Activated CD8-positive, alpha-beta memory T cell treated with anti-CD3 and anti-CD28 coated beads, Interleukin-2, amount 10 ng/mL, durations not matched to agents 7 days and 5 days (primary cell): ENCODE measurements around the gene PIK3C2B. TPM values are rescaled to one million over a fixed set of nuclear protein-coding genes. Genes with fewer than 3 reads are reported as not detected.
"Not testable (repeated sequence)": the region's sequence is repeated elsewhere in the genome, so short reads cannot be mapped to it uniquely, and the experiment has no call there.

Experiments used
- ATAC-seq: fragments of 150-1000 bp; cut with Tn5 transposase; one replicate; pipeline ENCODE4 v1.10.0; 2021; ENCODE audit warnings: moderate library complexity
- CTCF ChIA-PET: fragments of 350-600 bp; sonication (Branson Sonifier 250); formaldehyde crosslinking; loops from one replicate; lab custom pipeline; 2021; ENCODE audit warnings: antibody characterized with exemption; lab: Charles Lee
- DNase-seq: peaks from one replicate; pipeline ENCODE4 v3.0.0-alpha.2; 2020
- H3K27ac Mint-ChIP-seq: one replicate; pipeline ENCODE4 v1.8.0; 2021; ENCODE audit warnings: mild to moderate bottlenecking, mixed read lengths
- H3K27me3 Mint-ChIP-seq: one replicate; pipeline ENCODE4 v1.8.0; 2021; ENCODE audit warnings: mixed read lengths
- H3K36me3 Mint-ChIP-seq: one replicate; pipeline ENCODE4 v1.8.0; 2021; ENCODE audit warnings: mild to moderate bottlenecking, mixed read lengths
- H3K4me1 Mint-ChIP-seq: one replicate; pipeline ENCODE4 v1.8.0; 2021; ENCODE audit warnings: mixed read lengths
- H3K4me3 Mint-ChIP-seq: one replicate; pipeline ENCODE4 v1.8.0; 2021; ENCODE audit warnings: mild to moderate bottlenecking, moderate library complexity, mixed read lengths
- H3K9me3 Mint-ChIP-seq: one replicate; pipeline ENCODE4 v1.8.0; 2022; ENCODE audit warnings: low read depth, mixed read lengths
- total RNA-seq, 2 experiments: library from RNA; stranded (reverse); gene quantifications; one replicate each; pipeline ENCODE4 v1.2.3, GENCODE V29; 2021

PIK3C2B gene
- total RNA-seq, 2 experiments from 2014 or later = 21.6 to 26.0 TPM

- Mint-ChIP-seq H3K4me3 (no peak overlapping the region), H3K27ac (peak overlapping the region; percentile 60), H3K36me3 (no peaks in the 10 kb centered on the region), H3K9me3 (no peaks in the 10 kb centered on the region), H3K27me3 (no peaks in the 10 kb centered on the region), H3K4me1 (peaks cover 32% of the 10 kb centered on the region)
- DNase-seq = no peak
- no peak for ATAC-seq
- CTCF ChIA-PET = interaction anchor here (0.5 to 18.4 kb wide), 27 partner anchors 9 to 341 kb away, joined by 3 to 918 read pairs (median 5); partner anchors contain the start of genes MDM4 and PIK3C2B
Observed at GRCh38 chr1:204503122-204503912, 8.7 kb upstream of the PIK3C2B start.

- Mint-ChIP-seq H3K4me1 (peaks cover 27% of the 10 kb centered on the region), H3K27ac (no peak overlapping the region), H3K4me3 (no peak overlapping the region), H3K36me3 (no peaks in the 10 kb centered on the region), H3K27me3 (no peaks in the 10 kb centered on the region), H3K9me3 (no peaks in the 10 kb centered on the region)
- DNase-seq (no peak), ATAC-seq (no peak)
- CTCF ChIA-PET = interaction anchor here (0.9 to 18.4 kb wide), 15 partner anchors 9 to 305 kb away, joined by 3 to 918 read pairs (median 9); partner anchors contain the start of gene PIK3C2B
Observed at GRCh38 chr1:204502241-204502640, 7.6 kb upstream of the PIK3C2B start.

- no peaks in the 10 kb centered on the region for H3K9me3 Mint-ChIP-seq
- H3K27ac Mint-ChIP-seq = no peak overlapping the region
Observed at GRCh38 chr1:204499511-204500468, 5.2 kb upstream of the PIK3C2B start.

GRCh38 chr1:204498981-204499380 lies 4.4 kb upstream of the PIK3C2B start:
- ATAC-seq (no peak), DNase-seq (no peak)
- CTCF ChIA-PET = interaction anchor here (1.1 to 18.4 kb wide), 4 partner anchors 59 to 308 kb away, joined by 3 to 918 read pairs (median 4); no protein-coding TSS in a partner anchor
- Mint-ChIP-seq H3K27me3 (no peaks in the 10 kb centered on the region), H3K27ac (no peak overlapping the region), H3K4me1 (peaks cover 26% of the 10 kb centered on the region), H3K4me3 (no peak overlapping the region), H3K36me3 (no peaks in the 10 kb centered on the region), H3K9me3 (no peaks in the 10 kb centered on the region)

More at GRCh38 chr1:204499511-204500468, 5.2 kb upstream of the PIK3C2B start:
- Mint-ChIP-seq H3K4me1 (peaks cover 30% of the 10 kb centered on the region), H3K27me3 (no peaks in the 10 kb centered on the region), H3K36me3 (no peaks in the 10 kb centered on the region), H3K4me3 (no peak overlapping the region)
- no peak for DNase-seq
- ATAC-seq = no peak
- CTCF ChIA-PET = interaction anchor here (0.9 to 18.4 kb wide), 4 partner anchors 26 to 307 kb away, joined by 3 to 918 read pairs (median 8); no protein-coding TSS in a partner anchor

- no peak for ATAC-seq
- CTCF ChIA-PET = interaction anchor here (1.0 to 18.4 kb wide), 9 partner anchors 10 to 311 kb away, joined by 4 to 918 read pairs (median 10); partner anchors contain the start of gene MDM4
- Mint-ChIP-seq H3K4me1 (peaks cover 41% of the 10 kb centered on the region), H3K4me3 (peak overlapping the region; percentile 77), H3K27me3 (no peaks in the 10 kb centered on the region), H3K27ac (peak overlapping the region; percentile 61), H3K9me3 (no peaks in the 10 kb centered on the region), H3K36me3 (no peaks in the 10 kb centered on the region)
- DNase-seq = no peak
Observed at GRCh38 chr1:204495777-204496176, 1.2 kb upstream of the PIK3C2B start.

- ATAC-seq = peak; percentile 35
- no peaks in the 10 kb centered on the region for H3K9me3 Mint-ChIP-seq
- DNase-seq = no peak
- peak overlapping the region; percentile 86 for H3K27ac Mint-ChIP-seq
- H3K27me3 Mint-ChIP-seq = no peaks in the 10 kb centered on the region
- H3K4me3 Mint-ChIP-seq = peak overlapping the region; percentile 77
- H3K36me3 Mint-ChIP-seq = no peaks in the 10 kb centered on the region
- peaks cover 44% of the 10 kb centered on the region for H3K4me1 Mint-ChIP-seq
- CTCF ChIA-PET = interaction anchor here (1.0 to 18.4 kb wide), 16 partner anchors 8 to 312 kb away, joined by 3 to 918 read pairs (median 6); partner anchors contain the start of gene MDM4
Observed at GRCh38 chr1:204495078-204495753, 611 bp upstream of the PIK3C2B start.

GRCh38 chr1:204493984-204494280 lies 673 bp downstream of the PIK3C2B start:
- Mint-ChIP-seq H3K4me3 (peak overlapping the region; percentile 77), H3K27me3 (no peaks in the 10 kb centered on the region), H3K27ac (peak overlapping the region; percentile 86), H3K4me1 (peaks cover 42% of the 10 kb centered on the region), H3K36me3 (peaks cover 6% of the 10 kb centered on the region), H3K9me3 (no peaks in the 10 kb centered on the region)
- CTCF ChIA-PET = interaction anchor here (0.7 to 18.4 kb wide), 21 partner anchors 9 to 313 kb away, joined by 3 to 918 read pairs (median 6); partner anchors contain the start of gene MDM4
- peak; percentile 59 for ATAC-seq
- peak; percentile 77 for DNase-seq

GRCh38 chr1:204493145-204493983 lies 1.2 kb downstream of the PIK3C2B start:
- Mint-ChIP-seq H3K4me1 (peaks cover 46% of the 10 kb centered on the region), H3K4me3 (peak overlapping the region; percentile 77), H3K27ac (peak overlapping the region; percentile 86), H3K27me3 (no peaks in the 10 kb centered on the region), H3K9me3 (no peaks in the 10 kb centered on the region), H3K36me3 (peaks cover 6% of the 10 kb centered on the region)
- no peak for ATAC-seq
- CTCF ChIA-PET = interaction anchor here (0.7 to 18.4 kb wide), 20 partner anchors 8 to 314 kb away, joined by 3 to 918 read pairs (median 6); partner anchors contain the start of gene MDM4
- no peak for DNase-seq

- peaks cover 46% of the 10 kb centered on the region for H3K4me1 Mint-ChIP-seq
- no peak overlapping the region for H3K4me3 Mint-ChIP-seq
Observed at GRCh38 chr1:204491655-204492054, 3.0 kb downstream of the PIK3C2B start.

GRCh38 chr1:204487256-204487615 lies 7.4 kb downstream of the PIK3C2B start:
- Mint-ChIP-seq H3K36me3 (peaks cover 9% of the 10 kb centered on the region), H3K27ac (no peak overlapping the region), H3K4me3 (no peak overlapping the region), H3K4me1 (peaks cover 21% of the 10 kb centered on the region), H3K9me3 (no peaks in the 10 kb centered on the region), H3K27me3 (no peaks in the 10 kb centered on the region)
- DNase-seq (no peak), ATAC-seq (no peak)
- CTCF ChIA-PET = interaction anchor here (1.2 to 5.3 kb wide), 4 partner anchors 16 to 320 kb away, joined by 5 to 33 read pairs (median 5); no protein-coding TSS in a partner anchor

More at GRCh38 chr1:204491655-204492054, 3.0 kb downstream of the PIK3C2B start:
- H3K36me3 Mint-ChIP-seq = peaks cover 9% of the 10 kb centered on the region
- no peaks in the 10 kb centered on the region for H3K9me3 Mint-ChIP-seq
- CTCF ChIA-PET = interaction anchor here (1.2 to 18.4 kb wide), 4 partner anchors 11 to 93 kb away, joined by 3 to 918 read pairs (median 21); no protein-coding TSS in a partner anchor
- H3K27me3 Mint-ChIP-seq = no peaks in the 10 kb centered on the region
- H3K27ac Mint-ChIP-seq = no peak overlapping the region
- DNase-seq = no peak
- ATAC-seq = no peak

GRCh38 chr1:204486513-204487255 lies 7.9 kb downstream of the PIK3C2B start:
- not testable (repeated sequence) for ATAC-seq, DNase-seq, H3K36me3 Mint-ChIP-seq, H3K27me3 Mint-ChIP-seq, H3K9me3 Mint-ChIP-seq, H3K4me3 Mint-ChIP-seq, H3K27ac Mint-ChIP-seq
- CTCF ChIA-PET = interaction anchor here (1.2 to 5.3 kb wide), 4 partner anchors 8 to 55 kb away, joined by 5 to 33 read pairs (median 8); partner anchors contain the start of gene PIK3C2B
- peaks cover 17% of the 10 kb centered on the region for H3K4me1 Mint-ChIP-seq
